Gastrocnemius medialis (tissue), 4 donors: ENCODE data around the gene PPARA.

Source experiments
- POLR2A ChIP-seq, 2 donors: fragments of 450-650 bp; IDR thresholded peaks; one replicate each; pipeline ENCODE4 v1.6.1; 2017; ENCODE audit warnings: antibody characterized with exemption in 2 of 2, mild to moderate bottlenecking in 2 of 2, moderate library complexity in 2 of 2
- TF ChIP-seq, protein P1 (sequence below), 5 experiments: fragments of 450-650 bp in 3 of 5; fragments of 200-600 bp in 2 of 5; sonication (generic) in 2 of 5; IDR thresholded peaks in 4 of 5; conservative IDR thresholded peaks in 1 of 5; 1 replicate in 4 of 5; 2 replicates in 1 of 5; pipeline ENCODE4 v1.5.1; 2016 to 2019; ENCODE audit warnings: antibody characterized with exemption in 5 of 5, mild to moderate bottlenecking in 3 of 5, moderate library complexity in 3 of 5

DNA sequence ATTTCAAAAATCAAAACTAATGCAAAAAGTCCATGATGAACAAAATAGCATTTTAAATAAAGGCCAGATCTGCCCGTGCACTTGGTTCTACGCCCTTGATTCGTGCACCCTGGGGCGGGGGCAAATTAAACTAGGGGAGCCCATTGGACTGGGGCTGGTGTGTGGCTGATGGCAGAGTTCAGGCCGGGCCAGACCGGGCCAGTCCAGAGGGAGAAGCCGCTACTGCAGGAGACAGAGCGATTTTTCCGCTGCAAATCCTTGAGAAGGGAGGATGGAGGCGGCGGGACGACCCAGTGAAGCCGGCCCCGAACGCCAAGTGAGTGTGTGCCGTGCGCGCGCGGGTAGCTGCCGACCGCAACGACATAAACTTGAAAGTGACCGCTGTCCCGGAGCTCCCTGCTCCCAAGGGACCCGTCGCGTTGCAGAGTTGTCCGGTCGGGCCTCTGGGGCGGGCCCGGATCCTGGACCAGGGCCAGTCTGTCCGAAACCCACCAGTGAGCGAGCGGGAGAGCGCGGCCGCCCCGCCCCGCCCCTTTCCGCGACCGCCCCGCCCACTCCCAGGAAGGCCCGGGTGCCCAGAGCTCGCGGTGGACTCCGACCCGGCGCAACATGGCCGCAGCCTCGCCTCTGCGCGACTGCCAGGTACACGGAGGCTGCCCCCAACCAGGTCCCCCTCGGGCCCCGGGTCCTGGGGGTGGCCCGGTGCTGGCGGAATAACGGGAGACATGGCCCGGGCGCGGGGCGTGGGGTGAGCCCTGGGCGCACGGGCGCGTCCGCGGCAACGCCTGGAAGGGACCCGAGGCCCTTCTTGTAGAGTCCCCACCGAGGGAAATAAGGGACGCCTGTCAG is 117.3 kb downstream of the PPARA start, which contains the start of gene TTC38:
- TF ChIP-seq, protein P1, sequence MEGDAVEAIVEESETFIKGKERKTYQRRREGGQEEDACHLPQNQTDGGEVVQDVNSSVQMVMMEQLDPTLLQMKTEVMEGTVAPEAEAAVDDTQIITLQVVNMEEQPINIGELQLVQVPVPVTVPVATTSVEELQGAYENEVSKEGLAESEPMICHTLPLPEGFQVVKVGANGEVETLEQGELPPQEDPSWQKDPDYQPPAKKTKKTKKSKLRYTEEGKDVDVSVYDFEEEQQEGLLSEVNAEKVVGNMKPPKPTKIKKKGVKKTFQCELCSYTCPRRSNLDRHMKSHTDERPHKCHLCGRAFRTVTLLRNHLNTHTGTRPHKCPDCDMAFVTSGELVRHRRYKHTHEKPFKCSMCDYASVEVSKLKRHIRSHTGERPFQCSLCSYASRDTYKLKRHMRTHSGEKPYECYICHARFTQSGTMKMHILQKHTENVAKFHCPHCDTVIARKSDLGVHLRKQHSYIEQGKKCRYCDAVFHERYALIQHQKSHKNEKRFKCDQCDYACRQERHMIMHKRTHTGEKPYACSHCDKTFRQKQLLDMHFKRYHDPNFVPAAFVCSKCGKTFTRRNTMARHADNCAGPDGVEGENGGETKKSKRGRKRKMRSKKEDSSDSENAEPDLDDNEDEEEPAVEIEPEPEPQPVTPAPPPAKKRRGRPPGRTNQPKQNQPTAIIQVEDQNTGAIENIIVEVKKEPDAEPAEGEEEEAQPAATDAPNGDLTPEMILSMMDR (IDR thresholded peaks at IDR 0.05 in 4 of 5, conservative IDR thresholded peaks at IDR 0.05 in 1 of 5) = no peak
- TF ChIP-seq POLR2A (IDR thresholded peaks at IDR 0.05) = peak; percentile 62 to 71
